Breast epithelium (tissue), 3 donors: ENCODE measurements around the gene ZNF202.

ENCODE experiments used
- CTCF ChIP-seq, 3 donors: fragments of 450-650 bp; IDR thresholded peaks; one replicate each; pipeline ENCODE4 v1.5.1; 2016 to 2017; ENCODE audit warnings: antibody characterized with exemption in 3 of 3, mild to moderate bottlenecking in 3 of 3, moderate library complexity in 3 of 3
- POLR2A ChIP-seq: fragments of 450-650 bp; IDR thresholded peaks from one replicate; pipeline ENCODE4 v1.6.1; 2016; ENCODE audit warnings: antibody characterized with exemption, mild to moderate bottlenecking, moderate library complexity

GRCh38 chr11:123754101-123754568, 12.7 kb upstream of the ZNF202 start, which contains the start of gene OR6X1:
- TF ChIP-seq CTCF (IDR thresholded peaks at IDR 0.05): no peak
- TF ChIP-seq POLR2A: no peak
